ENCODE measurements around the gene SCAMP4. TPM values are rescaled to one million over a fixed set of nuclear protein-coding genes. Genes with fewer than 3 reads are reported as not detected.

Gene SCAMP4
- total RNA-seq, 2 donors from 2014 or later: 36.5 to 42.6 TPM

DNA sequence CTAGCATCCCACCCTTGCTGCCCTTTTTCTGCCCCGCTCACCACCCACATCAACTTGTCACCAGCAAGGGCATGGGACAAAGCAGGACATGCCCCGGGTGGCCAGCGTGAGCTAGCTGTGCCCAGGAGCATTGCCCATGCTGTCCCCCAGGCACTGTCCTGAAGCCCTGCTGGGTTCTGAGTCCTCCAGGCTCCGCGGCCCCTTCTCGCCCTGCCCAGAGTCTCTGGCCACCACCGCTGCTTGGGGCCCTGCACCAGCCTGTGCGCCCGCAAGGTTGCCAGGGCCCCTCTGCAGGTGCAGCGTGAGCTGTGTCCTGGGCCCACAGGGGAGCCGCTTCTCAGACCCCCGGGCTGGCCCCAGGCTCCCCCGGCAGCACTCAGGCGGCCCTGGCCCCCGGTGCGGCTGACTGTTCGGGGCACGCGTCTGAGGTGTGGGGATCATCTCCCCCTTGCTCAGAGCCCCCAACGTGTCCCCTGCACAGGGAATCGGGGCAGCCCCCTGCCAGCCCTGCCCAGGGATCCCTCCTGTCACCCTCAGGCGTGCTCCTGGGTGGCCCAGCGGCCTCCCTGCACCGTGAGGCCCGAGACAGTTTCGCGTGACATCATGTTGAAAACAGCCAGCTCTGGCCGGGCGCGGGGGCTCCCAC lies 39.8 kb downstream of the SCAMP4 start:
- H3K27ac Mint-ChIP-seq: no peak overlapping the region

DNA sequence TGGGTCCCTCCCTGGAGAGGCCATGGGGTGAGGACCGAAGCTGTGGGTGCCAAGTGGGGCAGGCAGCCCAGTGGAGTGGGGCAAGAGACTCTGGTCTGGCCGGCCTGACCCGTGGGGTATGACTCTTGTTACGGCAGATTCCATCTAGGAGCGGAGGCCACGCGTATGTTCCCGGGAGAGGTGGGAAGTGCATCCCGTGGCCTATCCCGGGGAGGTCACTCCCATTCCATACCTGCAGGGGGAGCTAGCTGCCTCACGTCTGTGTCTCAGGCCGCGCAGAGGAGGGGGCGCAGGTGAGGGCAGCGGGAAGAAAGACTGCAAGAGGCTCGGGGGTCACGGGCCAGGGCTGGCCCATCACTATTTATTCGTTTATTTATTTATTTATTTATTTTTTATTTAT lies 40.7 kb downstream of the SCAMP4 start:
- Mint-ChIP-seq H3K27me3 (ENCODE audit: low read depth) (no peaks in the 10 kb centered on the region), H3K4me3 (no peak overlapping the region), H3K9me3 (no peaks in the 10 kb centered on the region), H3K27ac (no peak overlapping the region), H3K4me1 (ENCODE audit: low read depth) (peaks cover 27% of the 10 kb centered on the region), H3K36me3 (ENCODE audit: insufficient read depth in 2 of 2) (peaks cover 0 to 2% of the 10 kb centered on the region in 2 donors)
- DNase-seq (peak; percentile 35 to 38), ATAC-seq (replicated peaks in 1 of 2) (no peak)

More for the DNA sequence above, 39.8 kb downstream of the SCAMP4 start:
- Mint-ChIP-seq H3K9me3 (no peaks in the 10 kb centered on the region), H3K4me1 (ENCODE audit: low read depth) (peaks cover 29% of the 10 kb centered on the region), H3K27me3 (ENCODE audit: low read depth) (no peaks in the 10 kb centered on the region), H3K36me3 (ENCODE audit: insufficient read depth in 2 of 2) (peaks cover 0 to 2% of the 10 kb centered on the region in 2 donors), H3K4me3 (peak overlapping the region in 1 of 2 donors; percentile 29)
- ATAC-seq (replicated peaks in 1 of 2) (no peak), DNase-seq (no peak)

DNA sequence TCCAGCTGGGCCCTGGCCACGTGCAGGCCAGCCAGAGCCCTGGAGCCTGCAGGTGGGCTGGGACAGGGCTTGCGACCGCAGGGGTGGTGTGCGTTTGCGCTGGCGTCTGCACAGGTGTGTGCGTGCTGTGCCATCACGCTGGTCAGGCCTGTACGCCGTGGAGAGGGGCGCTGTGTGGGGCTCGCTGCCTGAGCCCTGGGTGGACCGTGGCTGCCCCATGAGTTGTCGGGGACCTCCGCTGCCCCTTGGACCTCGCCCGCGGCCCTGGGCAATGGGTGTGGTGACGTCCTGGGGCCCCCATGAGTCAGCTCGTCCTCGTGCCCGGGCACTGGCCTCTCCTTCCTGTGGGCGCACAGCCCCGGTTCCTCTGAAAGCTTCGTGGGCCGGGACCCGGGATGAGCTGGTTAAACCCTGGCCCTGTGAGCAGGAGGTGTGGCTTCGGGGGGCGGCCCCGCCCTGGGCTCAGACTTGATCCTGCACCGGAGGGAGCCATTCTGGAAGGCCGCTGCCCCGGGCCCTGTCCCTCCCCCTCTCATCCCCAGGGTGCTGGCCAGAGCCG lies 42.5 kb downstream of the SCAMP4 start:
- H3K27ac Mint-ChIP-seq: no peak overlapping the region
- no peaks in the 10 kb centered on the region for H3K9me3 Mint-ChIP-seq
- H3K4me3 Mint-ChIP-seq: no peak overlapping the region
- no peak for ATAC-seq (replicated peaks in 1 of 2)
- no peaks in the 10 kb centered on the region for H3K36me3 Mint-ChIP-seq (ENCODE audit: insufficient read depth in 2 of 2)
- no peaks in the 10 kb centered on the region for H3K27me3 Mint-ChIP-seq (ENCODE audit: low read depth)
- peaks cover 24% of the 10 kb centered on the region for H3K4me1 Mint-ChIP-seq (ENCODE audit: low read depth)
- DNase-seq: no peak

DNA sequence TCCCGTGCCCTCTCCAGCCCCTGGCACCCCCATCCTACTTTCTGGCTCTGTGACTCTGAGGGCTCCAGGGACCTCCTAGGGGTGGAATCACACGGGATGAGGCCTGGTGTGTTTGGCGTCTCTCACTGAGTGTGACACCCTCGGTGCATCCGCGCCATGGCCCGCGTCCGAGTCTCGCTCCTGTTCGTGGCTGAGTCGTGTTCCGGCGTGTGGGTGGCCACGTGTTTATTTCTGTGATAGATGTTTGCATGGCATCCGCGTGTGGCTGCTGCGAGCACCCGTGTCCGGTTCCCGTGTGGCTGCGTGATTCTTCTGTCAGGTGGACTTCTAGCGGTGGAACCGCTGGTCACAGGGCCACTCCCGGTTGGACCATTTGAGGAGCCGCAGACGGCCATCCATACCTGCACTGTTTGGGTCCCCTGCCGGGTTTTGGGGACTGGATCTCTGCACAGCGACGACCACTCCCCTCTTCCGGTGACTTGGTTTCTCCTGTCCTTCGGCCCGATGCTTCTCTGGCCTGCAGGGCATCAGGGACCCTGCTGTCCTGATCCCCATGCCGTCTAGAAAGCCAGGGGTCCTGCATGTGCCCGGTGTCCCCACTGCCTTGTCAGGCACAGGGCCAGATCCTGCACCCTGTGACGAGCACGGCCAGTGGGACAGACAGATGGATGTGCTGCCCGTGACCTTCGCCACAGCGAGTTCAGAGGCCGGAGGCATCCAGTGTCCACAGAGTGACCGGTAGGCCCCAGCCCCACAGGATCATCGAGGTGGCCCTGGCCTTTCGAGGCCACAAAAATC lies 44.3 kb downstream of the SCAMP4 start:
- DNase-seq: no peak
- Mint-ChIP-seq H3K27me3 (ENCODE audit: low read depth) (no peaks in the 10 kb centered on the region), H3K27ac (no peak overlapping the region), H3K9me3 (no peaks in the 10 kb centered on the region), H3K36me3 (ENCODE audit: insufficient read depth in 2 of 2) (no peaks in the 10 kb centered on the region), H3K4me3 (no peak overlapping the region), H3K4me1 (ENCODE audit: low read depth) (peaks cover 10% of the 10 kb centered on the region)
- ATAC-seq (replicated peaks in 1 of 2): no peak

DNA sequence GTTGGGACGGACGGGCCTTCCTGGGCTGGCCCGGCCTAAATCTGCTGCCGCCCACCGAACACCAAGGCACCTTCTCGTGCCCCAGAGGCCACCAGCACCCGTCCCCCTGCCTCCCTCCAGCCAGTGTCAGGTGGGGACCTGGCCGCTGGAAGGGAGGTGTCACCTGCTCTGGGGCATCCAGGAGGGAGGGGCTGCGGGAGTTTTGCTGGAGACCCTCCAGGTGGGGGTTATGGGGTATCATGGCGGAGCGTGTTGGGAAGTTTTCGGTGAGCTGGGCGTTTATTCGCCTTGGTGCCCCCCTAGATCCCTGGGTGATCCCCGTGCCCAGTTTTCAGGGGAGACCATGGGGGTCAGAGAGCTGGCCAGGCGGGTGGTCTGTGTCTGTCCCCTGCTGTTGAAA lies 45.4 kb downstream of the SCAMP4 start:
- H3K4me3 Mint-ChIP-seq: no peak overlapping the region
- DNase-seq (no peak), ATAC-seq (replicated peaks in 1 of 2) (no peak)
- H3K4me1 Mint-ChIP-seq (ENCODE audit: low read depth): peaks cover 9% of the 10 kb centered on the region
- no peaks in the 10 kb centered on the region for H3K9me3 Mint-ChIP-seq
- H3K36me3 Mint-ChIP-seq (ENCODE audit: insufficient read depth in 2 of 2): no peaks in the 10 kb centered on the region
- H3K27ac Mint-ChIP-seq: no peak overlapping the region
- no peaks in the 10 kb centered on the region for H3K27me3 Mint-ChIP-seq (ENCODE audit: low read depth)

DNA sequence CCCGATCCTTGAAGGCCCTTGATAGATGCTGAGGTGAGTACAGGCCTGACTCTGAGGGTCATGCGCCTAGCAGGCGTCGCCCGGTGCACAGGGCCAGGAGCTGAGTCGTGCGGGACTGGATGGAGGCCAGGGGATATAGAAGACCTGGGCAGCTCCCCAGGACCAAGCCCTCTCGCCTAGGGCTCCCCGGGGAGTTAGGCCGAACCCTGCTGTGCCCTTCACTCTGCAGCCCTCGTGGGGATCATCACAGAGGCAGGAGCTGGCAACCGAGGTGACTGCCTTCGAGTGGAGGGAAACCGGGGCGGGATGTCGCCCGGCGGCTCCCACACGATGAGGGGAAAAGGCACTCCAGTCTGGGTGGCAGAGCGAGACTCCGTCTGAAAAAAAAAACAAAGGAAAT lies 47.4 kb downstream of the SCAMP4 start:
- H3K27ac Mint-ChIP-seq: no peak overlapping the region
- DNase-seq (no peak), ATAC-seq (replicated peaks in 1 of 2) (no peak)
- peaks cover 9% of the 10 kb centered on the region for H3K4me1 Mint-ChIP-seq (ENCODE audit: low read depth)
- H3K9me3 Mint-ChIP-seq: no peaks in the 10 kb centered on the region
- no peaks in the 10 kb centered on the region for H3K36me3 Mint-ChIP-seq (ENCODE audit: insufficient read depth in 2 of 2)
- H3K4me3 Mint-ChIP-seq: no peak overlapping the region
- no peaks in the 10 kb centered on the region for H3K27me3 Mint-ChIP-seq (ENCODE audit: low read depth)

DNA sequence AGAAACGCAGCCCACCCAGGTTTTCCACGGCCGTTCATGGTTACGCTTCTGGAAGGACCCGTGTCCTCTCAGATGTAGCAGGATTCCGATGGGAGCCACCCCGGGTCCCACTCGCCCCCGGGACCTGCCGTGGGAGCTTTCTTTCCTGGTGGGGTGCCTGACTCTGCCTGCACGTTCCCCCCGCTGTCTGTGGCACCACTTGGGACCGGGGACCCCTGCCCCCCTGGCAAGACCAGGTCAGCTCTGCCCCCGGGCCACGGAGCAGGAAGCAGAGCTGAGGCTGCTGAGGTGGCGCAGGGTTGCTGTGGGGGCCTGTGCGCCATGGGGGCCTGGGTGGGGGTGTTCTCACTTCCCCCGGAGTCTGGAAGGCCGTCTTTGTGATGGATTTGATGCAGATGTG lies 47.8 kb downstream of the SCAMP4 start:
- Mint-ChIP-seq H3K36me3 (ENCODE audit: insufficient read depth in 2 of 2) (no peaks in the 10 kb centered on the region), H3K27me3 (ENCODE audit: low read depth) (no peaks in the 10 kb centered on the region), H3K9me3 (no peaks in the 10 kb centered on the region), H3K27ac (no peak overlapping the region), H3K4me1 (ENCODE audit: low read depth) (peaks cover 9% of the 10 kb centered on the region), H3K4me3 (no peak overlapping the region)
- DNase-seq: no peak
- no peak for ATAC-seq (replicated peaks in 1 of 2)

DNA sequence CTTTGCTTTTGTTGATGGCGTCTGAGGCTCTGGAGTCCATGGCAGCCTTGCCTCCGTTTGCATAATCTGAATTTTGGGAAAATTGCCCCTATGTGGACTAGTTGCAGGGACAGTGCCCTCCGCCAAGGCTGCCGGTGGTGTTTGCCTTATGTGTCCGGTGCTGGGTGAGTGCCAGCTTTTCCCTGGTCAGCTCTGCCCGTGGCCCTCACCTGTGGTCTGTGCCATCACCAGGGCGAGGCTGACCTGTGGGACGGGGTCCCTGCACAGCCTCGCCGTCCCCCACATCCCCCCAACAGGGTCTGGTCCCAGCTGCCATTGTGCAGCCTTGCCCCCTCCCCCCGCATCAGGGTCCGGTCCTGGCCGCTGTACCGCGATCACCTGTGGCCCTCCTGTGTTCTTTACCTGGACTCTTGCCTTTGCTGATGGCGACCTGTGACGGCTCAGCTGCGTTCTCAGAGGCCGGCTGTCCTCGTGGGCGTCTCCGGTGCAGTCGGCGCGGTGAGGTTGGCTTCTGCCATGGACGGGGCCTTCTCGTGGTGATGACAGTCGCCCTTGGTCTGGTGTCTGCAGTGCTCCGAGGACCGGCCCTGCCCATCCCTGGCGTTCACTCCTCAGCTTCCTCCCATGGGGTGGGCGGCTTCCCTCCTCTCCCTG lies 48.4 kb downstream of the SCAMP4 start:
- ATAC-seq (replicated peaks in 1 of 2): no peak
- Mint-ChIP-seq H3K9me3 (no peaks in the 10 kb centered on the region), H3K4me1 (ENCODE audit: low read depth) (peaks cover 9% of the 10 kb centered on the region)

DNA sequence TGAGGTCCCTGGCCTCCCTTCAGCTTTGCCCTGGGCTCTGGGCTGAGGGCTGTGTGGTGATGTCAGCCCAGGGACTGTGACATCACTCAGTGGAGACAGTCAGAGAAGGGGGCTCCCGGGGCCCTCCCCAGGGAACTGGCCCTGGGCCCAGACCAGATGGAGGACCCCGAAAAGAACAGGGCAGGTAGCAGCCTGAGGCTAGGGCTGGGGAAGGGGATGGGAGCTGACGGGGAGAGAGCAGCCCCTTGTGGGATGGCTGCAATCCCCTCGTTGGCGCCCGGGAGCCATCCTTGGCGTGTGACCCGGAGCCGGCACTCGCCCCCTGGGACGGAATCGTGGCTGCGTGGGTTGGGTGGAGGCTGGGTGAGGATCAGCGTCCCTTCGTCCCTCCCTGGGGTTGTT lies 49.3 kb downstream of the SCAMP4 start:
- H3K9me3 Mint-ChIP-seq: no peaks in the 10 kb centered on the region
- no peak overlapping the region for H3K4me3 Mint-ChIP-seq
- no peak overlapping the region for H3K27ac Mint-ChIP-seq
- H3K36me3 Mint-ChIP-seq (ENCODE audit: insufficient read depth in 2 of 2): no peaks in the 10 kb centered on the region
- ATAC-seq (replicated peaks in 1 of 2) (no peak), DNase-seq (no peak)
- H3K27me3 Mint-ChIP-seq (ENCODE audit: low read depth): no peaks in the 10 kb centered on the region
- H3K4me1 Mint-ChIP-seq (ENCODE audit: low read depth): peaks cover 5% of the 10 kb centered on the region

More for the DNA sequence above, 48.4 kb downstream of the SCAMP4 start:
- Mint-ChIP-seq H3K27ac (no peak overlapping the region), H3K4me3 (no peak overlapping the region), H3K36me3 (ENCODE audit: insufficient read depth in 2 of 2) (no peaks in the 10 kb centered on the region), H3K27me3 (ENCODE audit: low read depth) (no peaks in the 10 kb centered on the region)
- DNase-seq: no peak

DNA sequence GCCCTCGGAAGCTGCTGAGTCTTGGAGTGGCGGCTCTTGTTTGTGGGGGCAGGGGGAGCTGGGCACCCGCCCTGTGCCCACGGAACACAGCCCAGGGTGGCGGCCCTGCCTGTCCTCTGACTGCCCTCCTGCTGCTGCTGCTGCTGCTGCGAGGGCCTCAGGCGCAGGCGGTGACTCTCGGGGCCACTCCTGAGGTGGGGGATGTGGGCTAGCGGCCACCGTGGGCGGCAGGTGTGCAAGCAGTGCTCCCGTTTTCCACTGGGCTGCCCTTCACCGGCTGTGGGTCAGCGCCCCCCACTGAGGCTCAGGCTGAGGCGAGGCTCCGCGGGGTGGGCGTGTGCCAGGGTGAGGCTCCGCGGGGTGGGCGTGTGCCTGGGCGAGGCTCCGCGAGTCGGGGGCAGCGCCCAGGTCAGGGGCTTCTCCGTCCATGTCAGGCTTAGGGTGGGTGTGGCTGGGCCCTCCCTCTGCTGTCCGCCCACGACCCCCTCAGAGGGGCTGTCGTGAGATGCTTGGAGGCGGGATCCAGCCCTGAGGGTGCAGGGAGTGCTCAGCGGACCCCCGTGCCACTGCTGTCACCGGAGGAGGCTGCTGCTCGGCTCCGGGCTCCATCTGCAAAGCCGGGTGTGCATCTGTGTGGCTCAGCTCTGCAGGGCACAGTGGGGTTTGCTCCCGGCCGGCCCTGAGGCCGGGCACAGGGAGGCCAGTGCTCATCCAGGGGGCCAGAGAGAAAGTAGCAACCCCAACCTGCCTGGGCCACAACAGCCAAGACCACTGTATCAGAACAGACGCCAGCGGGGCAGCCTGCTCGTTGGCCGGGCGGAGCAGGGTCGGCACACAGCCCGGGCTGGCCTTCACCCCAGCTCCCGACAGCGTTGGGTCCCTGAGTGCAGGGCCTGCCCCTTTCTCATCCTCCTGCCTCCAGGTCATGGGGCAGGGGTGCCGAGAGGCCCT lies 50.2 kb downstream of the SCAMP4 start:
- H3K27me3 Mint-ChIP-seq (ENCODE audit: low read depth): no peaks in the 10 kb centered on the region
- ATAC-seq (replicated peaks in 1 of 2) (no peak), DNase-seq (no peak)
- no peaks in the 10 kb centered on the region for H3K9me3 Mint-ChIP-seq
- peaks cover 7% of the 10 kb centered on the region for H3K4me1 Mint-ChIP-seq (ENCODE audit: low read depth)
- H3K4me3 Mint-ChIP-seq: no peak overlapping the region
- no peaks in the 10 kb centered on the region for H3K36me3 Mint-ChIP-seq (ENCODE audit: insufficient read depth in 2 of 2)
- no peak overlapping the region for H3K27ac Mint-ChIP-seq

DNA sequence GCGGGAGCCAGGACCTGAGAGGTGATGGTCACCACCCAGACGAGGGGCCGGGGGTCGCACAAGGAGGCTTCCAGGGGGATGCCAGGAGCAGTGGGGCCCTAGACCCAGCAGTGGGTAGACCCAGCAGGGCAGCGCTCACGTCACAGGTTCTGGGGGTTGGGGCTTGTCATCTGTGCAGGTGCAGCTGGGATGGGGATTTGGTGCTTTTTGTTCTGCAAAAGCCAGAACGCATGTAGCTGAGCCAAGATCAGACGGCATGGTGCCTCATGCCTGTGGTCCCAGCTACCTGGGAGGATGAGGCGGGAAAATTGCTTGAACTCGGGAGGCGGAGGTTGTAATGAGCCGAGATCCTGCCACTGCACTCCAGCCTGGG lies 50.9 kb downstream of the SCAMP4 start:
- Mint-ChIP-seq H3K9me3 (no peaks in the 10 kb centered on the region), H3K27me3 (ENCODE audit: low read depth) (no peaks in the 10 kb centered on the region), H3K4me3 (no peak overlapping the region)

DNA sequence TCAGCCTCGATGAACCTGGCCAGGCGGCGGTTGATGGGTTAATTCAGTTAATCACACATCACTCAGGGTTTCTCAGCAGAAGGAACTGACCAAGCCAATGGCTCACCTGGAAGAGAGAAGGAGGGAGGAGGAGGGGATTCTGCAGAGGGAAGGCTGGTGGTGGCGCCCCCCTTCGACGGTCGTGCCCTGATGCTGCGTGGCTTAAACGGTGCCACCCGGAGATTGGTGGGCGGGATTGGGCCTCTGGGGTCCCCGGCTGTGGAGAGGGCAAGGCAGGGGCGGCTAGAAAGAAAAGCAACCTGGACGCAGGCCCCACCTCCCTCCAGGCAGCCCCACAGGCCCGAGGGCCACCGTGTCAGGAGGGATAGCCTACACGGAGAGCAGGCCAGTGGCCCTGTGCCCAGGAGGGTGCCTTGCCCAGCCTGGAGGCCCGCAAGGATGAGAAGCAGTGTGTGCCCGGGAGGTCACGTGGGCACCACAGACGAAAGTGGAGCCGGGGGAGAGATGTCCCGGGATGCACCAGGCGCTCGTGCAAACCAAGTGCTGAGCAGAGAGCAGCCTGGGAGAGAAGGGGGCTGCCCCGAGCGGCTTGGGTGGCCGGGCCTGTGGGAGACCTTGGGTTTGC lies 51.8 kb downstream of the SCAMP4 start:
- H3K9me3 Mint-ChIP-seq: no peaks in the 10 kb centered on the region
- peaks cover 11% of the 10 kb centered on the region for H3K4me1 Mint-ChIP-seq (ENCODE audit: low read depth)
- no peak overlapping the region for H3K27ac Mint-ChIP-seq
- no peak overlapping the region for H3K4me3 Mint-ChIP-seq
- no peaks in the 10 kb centered on the region for H3K27me3 Mint-ChIP-seq (ENCODE audit: low read depth)
- no peak for ATAC-seq (replicated peaks in 1 of 2)
- DNase-seq: no peak
- no peaks in the 10 kb centered on the region for H3K36me3 Mint-ChIP-seq (ENCODE audit: insufficient read depth in 2 of 2)

More for the DNA sequence above, 50.9 kb downstream of the SCAMP4 start:
- Mint-ChIP-seq H3K4me1 (ENCODE audit: low read depth) (peaks cover 11% of the 10 kb centered on the region), H3K36me3 (ENCODE audit: insufficient read depth in 2 of 2) (no peaks in the 10 kb centered on the region), H3K27ac (no peak overlapping the region)
- DNase-seq (no peak), ATAC-seq (replicated peaks in 1 of 2) (no peak)

Measured in activated T-cell treated with anti-CD3 and anti-CD28 coated beads, Interleukin-2, amount 50 U/mL, for 72 hours (primary cell).